H1 (cell line): ENCODE measurements around the gene CETN2. TPM values are rescaled to one million over a fixed set of nuclear protein-coding genes. Genes with fewer than 3 reads are reported as not detected.

Source experiments
- E2F6 ChIP-seq: IDR thresholded peaks from 2 replicates; pipeline ENCODE4 v1.6.1; 2012; ENCODE audit warnings: inconsistent platforms
- HDAC2 ChIP-seq, 2 experiments: fragments of 300-600 bp in 1 of 2; sonication (generic) in 1 of 2; IDR thresholded peaks; 2 replicates each; pipeline ENCODE4 v1.6.1; 2011 to 2012; ENCODE audit warnings: low read depth in 2 of 2, low read length in 2 of 2, mild to moderate bottlenecking in 2 of 2, moderate library complexity in 2 of 2, borderline replicate concordance in 1 of 2, inconsistent platforms in 1 of 2
- KDM1A ChIP-seq: fragments of 200-600, 300-600 bp; sonication (generic); IDR thresholded peaks from 2 replicates; pipeline ENCODE4 v1.7.1; 2016; ENCODE audit warnings: mild to moderate bottlenecking, low read length, borderline replicate concordance
- SIX5 ChIP-seq: IDR thresholded peaks from 2 replicates; pipeline ENCODE4 v1.6.1; 2011; ENCODE audit warnings: mild to moderate bottlenecking, low read depth, low read length
- SP2 ChIP-seq: IDR thresholded peaks from 2 replicates; pipeline ENCODE4 v1.6.1; 2012; ENCODE audit warnings: mild to moderate bottlenecking, low read length, inconsistent platforms
- SP4 ChIP-seq: IDR thresholded peaks from 2 replicates; pipeline ENCODE4 v1.6.1; 2012; ENCODE audit warnings: low read length, inconsistent platforms
- polyA plus RNA-seq, 7 experiments: library from polyadenylated mRNA; depleted of rRNA in 3 of 7; stranded (reverse) in 5 of 7; unstranded in 2 of 7; fragments of >200 nt in 5 of 7; fragments of 200-250 nt in 2 of 7; gene quantifications; 1 replicate in 5 of 7; 2 replicates in 1 of 7; 4 replicates in 1 of 7; pipeline versions ENCODE4 v1.2.1 to v1.2.3, GENCODE V29; 2011 to 2013; ENCODE audit warnings: missing spikeins in 2 of 7, mixed read lengths in 2 of 7
- total RNA-seq: library from RNA; stranded (reverse); fragmentation: NEBNext Ultra II Directional; extraction: Animal tissue kit (Norgen Biotek cat#: 25700); gene quantifications from 2 replicates; pipeline ENCODE4 v1.2.1, GENCODE V29; 2021

The CETN2 gene
- total and polyA plus RNA-seq, 2 of the 8 experiments (the other 6 are each of a cell fraction or from before 2014, with no cell fraction given): 13.1 to 24.3 TPM

- TF ChIP-seq SIX5: no peak
- TF ChIP-seq SP4: no peak
- no peak for TF ChIP-seq HDAC2 (IDR thresholded peaks at IDR 0.05; ENCODE audit: borderline replicate concordance in 1 of 2, low read depth in 2 of 2, low read length in 2 of 2)
- no peak for TF ChIP-seq E2F6
- no peak for TF ChIP-seq KDM1A
- TF ChIP-seq SP2: no peak
- TF ChIP-seq, all 59 proteins: peak for 0
Observed at GRCh38 chrX:152833378-152833777, 2.8 kb upstream of the CETN2 start (continued).
